ENCODE data around the gene PCDH8.

PCDH8 gene

DNA sequence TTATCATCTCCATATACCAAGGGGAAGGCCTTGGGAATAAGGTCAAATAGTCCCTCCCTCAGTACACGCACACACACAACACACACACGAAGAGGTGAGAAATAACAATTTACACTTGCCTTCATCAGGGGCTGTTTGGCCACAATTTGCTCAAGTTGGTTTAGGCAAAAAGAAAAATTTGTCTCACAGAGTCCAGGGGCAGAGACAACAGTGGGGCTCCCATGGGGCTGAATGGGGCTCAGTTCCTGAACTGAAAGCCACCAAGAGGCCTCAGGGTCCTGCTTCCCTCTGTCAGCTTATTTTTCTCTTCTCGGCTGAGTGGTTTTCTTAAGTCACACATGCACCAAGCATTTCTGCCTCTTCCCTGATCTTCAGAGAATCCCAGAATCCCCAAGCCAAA, 35.5 kb downstream of the PCDH8 start:
- DNase-seq: no peak

DNA sequence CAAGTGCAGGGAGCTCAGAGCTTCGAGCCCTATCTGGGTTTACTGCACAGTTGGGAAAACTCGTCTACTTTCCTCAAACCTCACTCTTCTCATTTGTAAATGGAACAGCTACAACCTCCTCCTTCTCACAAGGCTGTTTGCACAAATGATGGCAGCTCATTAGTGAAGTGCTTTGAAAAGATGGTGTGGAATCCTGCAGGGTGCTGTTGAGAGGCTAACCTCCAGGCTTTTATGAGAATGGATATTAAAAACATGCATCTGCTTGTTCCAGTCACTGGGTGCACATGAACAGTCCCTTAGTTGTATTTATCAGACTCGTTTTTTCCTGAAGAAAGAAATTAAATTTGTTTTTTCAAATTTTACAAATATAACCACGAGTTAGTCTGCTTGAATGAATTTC, 36.6 kb downstream of the PCDH8 start:
- no peak for DNase-seq

DNA sequence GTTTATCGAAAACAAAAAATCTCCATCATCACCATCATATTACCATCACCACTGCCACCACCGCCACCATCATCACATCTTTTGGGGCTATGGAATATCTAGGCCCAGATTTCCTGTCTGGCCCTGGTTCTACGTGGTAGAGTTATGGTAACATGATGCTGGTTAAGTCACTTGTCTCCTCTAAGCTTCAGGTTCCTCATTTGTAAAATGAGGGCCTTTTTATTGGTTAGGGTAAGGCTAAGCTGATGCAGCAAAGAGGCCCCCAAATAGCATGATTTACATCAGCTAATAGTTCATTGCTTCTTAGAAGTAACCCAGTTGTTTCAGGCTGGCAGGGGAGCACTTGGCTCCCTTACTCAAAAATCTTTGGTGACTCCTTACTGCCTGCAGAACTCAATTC, 37.9 kb downstream of the PCDH8 start:
- no peak for DNase-seq

DNA sequence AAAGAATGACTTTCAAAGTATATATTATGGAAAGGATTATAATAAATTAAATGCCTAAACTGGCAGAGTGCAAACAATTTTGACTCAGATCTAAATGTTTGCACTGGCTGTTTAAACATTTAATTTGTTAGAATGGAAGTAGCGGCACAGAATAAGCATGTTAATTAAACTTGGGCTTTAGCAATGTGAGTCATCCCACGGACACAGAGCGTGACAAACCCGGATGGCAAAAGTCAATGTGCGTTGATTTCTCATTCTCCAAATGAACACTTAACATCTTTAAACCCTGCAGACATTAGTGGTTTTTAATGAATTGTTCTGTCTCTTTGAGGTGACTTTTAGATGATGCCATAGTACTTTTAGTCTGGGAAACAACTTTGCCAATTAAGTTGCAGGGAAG, 38.4 kb downstream of the PCDH8 start:
- DNase-seq: no peak

DNA sequence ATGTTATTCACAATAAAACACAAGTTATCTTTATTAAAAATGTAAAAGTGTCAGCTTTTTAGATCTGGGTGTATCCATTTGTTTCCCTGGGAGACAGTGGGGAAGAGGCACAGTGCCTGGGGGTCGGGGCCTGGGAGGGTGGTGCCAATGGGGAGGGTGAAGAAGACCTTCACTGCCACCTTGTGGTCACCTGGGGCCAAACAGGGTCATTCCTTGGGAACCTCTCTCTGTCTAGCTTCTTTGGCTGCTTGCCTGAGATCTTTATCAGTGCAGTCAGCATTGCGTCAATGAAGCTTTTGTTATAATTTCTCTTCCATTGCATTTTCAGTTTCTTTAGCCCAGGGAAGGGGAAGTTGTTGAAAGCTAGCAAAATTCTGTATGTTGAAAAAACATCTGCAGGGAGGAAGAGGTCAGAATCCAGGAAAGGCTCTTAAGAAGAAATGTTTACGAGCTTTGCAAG, 39.1 kb downstream of the PCDH8 start:
- peak; percentile 2 for DNase-seq

DNA sequence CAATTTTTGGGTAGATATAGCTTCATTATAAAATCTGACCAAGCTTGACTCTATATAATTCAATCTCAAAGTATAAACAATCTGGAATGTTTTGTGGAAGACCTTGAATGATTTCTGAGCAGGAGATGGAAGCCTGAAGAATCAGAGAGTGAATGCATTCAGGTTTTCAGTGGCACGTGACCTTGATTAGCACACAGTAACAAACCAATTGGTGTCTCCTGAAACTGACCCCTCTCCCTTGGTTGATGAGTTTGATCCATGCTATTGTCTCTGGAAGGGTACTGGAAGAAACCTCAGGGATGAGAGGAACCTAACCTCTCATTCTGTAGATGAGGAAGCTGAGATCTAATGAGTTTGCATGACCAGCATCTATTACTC, 39.6 kb downstream of the PCDH8 start:
- DNase-seq: no peak

DNA sequence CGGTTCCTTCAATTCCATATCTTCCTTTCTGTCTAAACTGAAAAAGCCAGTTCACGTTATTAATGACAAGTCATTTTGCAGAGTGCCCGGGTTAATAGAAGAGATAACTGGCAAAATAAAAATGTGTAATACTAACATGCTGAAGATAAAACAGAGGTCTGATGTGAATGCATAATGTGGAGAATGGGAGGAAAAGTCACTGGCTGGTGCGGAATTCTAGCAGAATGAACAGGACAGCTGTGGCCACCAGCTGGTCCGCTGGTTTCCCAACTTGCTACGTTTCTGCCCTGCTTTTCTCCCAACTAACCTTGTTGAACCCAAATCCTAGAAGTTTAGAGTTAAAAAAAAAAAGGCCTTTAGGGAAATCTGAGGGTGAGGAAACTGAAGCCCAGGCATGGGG, 42.4 kb downstream of the PCDH8 start:
- DNase-seq: no peak

DNA sequence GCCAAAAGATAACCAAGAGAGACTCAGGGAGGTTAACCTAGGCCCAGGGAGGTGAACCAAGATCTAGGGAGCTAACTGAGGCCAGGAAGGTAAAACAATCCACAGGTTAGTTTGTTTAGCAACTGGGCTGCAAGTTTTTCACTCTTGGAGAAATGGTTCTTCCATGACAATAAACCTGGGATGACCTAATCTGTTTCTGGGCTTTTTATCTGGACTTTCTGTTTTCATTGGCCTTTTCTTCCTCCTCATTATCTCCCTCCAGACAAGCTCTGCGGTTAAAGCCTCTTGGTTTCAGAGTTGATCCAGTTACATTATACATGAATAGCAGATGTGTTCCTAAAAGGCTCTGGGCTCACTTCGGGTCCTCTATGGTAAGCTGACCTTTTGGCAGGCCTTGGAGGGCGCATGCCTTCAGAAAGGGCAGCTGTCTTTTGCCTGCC, 44.2 kb downstream of the PCDH8 start:
- no peak for DNase-seq

DNA sequence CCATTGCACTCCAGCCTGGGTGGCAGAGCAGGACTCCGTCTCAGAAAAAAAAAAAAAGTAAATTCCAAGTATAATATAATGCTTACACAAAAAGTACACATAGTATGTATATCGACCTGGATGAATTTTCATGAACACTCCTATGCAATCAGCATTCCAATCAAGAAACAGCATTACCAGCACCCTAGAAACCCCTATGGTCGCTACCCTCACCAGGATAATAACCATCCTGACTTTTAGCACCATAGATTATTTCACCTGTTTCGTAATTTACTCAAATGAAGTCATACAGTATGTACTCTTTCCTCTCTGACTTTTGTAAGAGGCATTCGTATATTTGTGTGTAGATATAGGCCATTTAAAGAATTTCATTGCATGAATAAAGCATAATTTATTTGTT, 47.6 kb downstream of the PCDH8 start:
- no peak for DNase-seq

DNA sequence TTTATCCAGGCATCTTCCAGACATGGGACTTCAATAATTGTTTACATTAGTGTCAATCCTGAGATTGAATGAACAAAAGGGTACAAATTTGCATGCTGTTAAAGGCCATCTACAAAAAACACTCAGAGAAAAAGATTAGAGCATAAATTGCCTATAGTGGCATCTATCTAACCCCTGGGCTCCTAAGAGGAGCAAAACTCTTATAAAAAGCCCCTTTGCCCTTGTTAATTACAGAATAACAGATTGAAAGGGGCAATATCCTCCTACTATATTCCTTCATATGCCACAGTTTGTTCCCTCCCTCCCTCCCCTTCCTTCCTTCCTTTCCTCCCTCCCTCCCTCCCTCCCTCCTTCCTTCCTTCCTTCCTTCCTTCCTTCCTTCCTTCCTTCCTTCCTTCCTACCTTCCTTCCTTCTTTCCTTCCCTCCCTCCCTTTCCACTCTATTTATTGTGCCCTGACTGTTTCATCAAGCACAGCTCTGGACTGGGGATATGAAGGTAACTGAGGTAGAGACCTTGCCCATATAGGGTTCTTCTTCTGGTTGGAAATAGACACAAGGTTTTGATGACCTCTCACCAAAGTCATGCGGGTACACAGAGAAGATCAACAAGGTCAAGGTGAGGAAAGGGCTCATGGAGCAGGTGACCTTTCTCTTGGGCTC, 49.5 kb downstream of the PCDH8 start:
- no peak for DNase-seq

DNA sequence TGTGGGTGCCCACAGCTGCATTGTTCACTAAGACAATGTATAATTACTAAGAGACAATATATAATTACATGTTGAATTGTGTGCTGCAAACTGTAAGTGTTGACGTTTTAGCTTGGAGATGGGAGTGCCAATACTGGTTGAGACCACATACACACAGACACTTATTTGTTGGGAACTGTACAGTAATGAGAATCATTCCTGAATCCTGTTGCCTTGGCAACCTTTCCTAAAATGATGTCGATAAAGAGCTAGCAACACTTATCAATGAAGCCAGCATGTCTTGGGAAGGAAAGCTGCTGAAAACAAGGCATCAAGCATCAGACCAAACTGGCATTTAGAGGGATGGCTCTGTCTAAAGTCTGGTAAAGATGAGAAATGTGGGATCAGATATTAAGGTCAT, 51.3 kb downstream of the PCDH8 start:
- DNase-seq: no peak

DNA sequence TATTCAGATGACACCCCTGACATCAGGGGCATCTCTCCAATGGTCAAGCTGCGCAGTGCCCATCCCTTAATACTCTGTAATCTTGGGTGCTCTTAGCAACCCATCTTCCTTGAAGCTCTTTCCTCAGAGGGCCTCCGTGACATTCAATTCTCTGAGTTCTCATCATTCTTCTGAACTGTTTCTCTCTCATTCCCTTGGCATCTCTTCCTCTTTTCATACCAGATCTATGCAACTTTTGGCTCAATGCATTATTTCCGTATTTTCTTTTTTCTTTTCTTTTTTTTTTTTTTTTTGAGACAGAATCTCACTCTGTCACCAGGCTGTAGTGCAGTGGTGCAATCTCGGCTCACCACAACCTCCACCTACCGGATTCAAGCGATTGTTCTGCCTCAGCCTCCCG, 53.9 kb downstream of the PCDH8 start:
- DNase-seq: no peak

DNA sequence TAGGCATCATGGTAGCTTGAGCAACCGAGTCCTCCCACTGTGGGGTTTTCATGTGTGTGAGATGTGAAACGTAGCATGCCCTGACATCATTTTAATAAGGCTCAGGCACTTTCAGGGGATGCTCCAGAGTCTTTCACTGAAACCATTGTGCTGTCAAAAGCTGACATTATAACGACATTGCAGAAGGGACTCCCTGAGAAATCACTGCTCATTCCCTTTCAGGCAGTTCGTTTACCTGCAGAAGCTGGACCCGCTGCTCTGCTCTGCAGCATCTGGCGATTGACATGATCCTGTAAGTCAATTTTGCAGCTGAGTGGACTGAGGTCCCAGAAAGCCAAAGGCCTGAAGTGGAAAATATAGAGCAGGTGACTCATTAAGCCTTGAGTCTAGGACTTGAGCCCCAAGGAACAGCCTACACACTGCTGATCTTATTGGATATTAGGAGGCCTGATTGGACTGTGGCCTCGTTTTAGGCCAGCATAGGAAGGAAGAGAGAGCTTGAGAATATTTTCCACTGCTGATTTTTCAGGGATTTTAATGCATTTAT, 54.9 kb downstream of the PCDH8 start:
- DNase-seq: no peak

Measured in stimulated activated naive CD4-positive, alpha-beta T cell treated with Interleukin-2 at 50 U/mL for 16 hours (primary cell).